IPS-15b (cell line): ENCODE data around the gene TM7SF2.
"Not testable (repeated sequence)": the region's sequence is repeated elsewhere in the genome, so short reads cannot be mapped to it uniquely, and the experiment has no call there.

Source experiments
- H3K27me3 ChIP-seq: one replicate; pipeline ENCODE4 v1.6.1; 2013; ENCODE audit warnings: low read length; ENCODE audit not compliant: control insufficient read depth, insufficient read depth
- H3K36me3 ChIP-seq: one replicate; pipeline ENCODE4 v1.6.1; 2013; ENCODE audit warnings: low read length; ENCODE audit not compliant: control insufficient read depth, insufficient read depth
- H3K4me1 ChIP-seq: one replicate; pipeline ENCODE4 v1.6.1; 2013; ENCODE audit warnings: mild to moderate bottlenecking, low read length; ENCODE audit not compliant: control insufficient read depth, insufficient read depth
- H3K4me3 ChIP-seq: one replicate; pipeline ENCODE4 v1.5.1; 2013; ENCODE audit warnings: low read depth, low read length
- H3K9ac ChIP-seq: one replicate; pipeline ENCODE4 v1.6.1; 2013; ENCODE audit warnings: low read depth, mild to moderate bottlenecking, low read length
- H3K9me3 ChIP-seq: one replicate; pipeline ENCODE4 v1.6.1; 2013; ENCODE audit warnings: mild to moderate bottlenecking, low read length; ENCODE audit not compliant: control insufficient read depth, insufficient read depth

TM7SF2 gene

DNA sequence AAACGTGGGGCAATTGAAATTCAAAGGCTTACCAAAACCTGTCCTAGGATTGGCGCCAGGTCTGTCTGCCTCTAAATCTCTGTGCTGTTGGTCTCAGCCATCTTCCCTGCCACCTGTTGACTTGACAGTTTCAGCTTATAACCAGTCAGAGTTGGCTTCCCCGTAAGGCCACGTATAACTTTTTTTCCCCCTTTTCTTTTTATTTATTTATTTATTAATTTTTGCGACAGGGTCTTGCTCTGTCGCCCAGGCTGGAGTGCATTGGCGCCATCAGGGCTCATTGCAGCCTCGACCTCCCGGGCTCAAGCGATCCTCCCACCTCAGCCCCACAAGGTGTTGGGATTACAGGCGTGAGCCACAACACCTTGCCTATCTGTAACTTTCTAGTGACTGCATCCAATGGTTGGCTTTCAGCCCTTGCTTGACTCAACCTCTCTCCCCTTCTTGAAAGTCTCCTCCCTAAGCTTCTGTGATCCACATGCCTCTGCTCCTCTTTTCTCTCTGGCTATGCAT, 24.0 kb downstream of the TM7SF2 start:
- Histone ChIP-seq H3K9ac (peak overlapping the region; percentile 67), H3K4me3 (peak overlapping the region; percentile 99), H3K36me3 (peaks cover 25% of the 10 kb centered on the region), H3K27me3 (no peaks in the 10 kb centered on the region), H3K9me3 (no peaks in the 10 kb centered on the region), H3K4me1 (peaks cover 4% of the 10 kb centered on the region)

- Histone ChIP-seq H3K9me3 (no peaks in the 10 kb centered on the region), H3K27me3 (peaks cover 3% of the 10 kb centered on the region), H3K36me3 (peaks cover 16% of the 10 kb centered on the region), H3K9ac (no peak overlapping the region), H3K4me3 (no peak overlapping the region), H3K4me1 (peaks cover 4% of the 10 kb centered on the region)
Measured at GRCh38 chr11:65136515-65137096, 24.9 kb downstream of the TM7SF2 start.

- Histone ChIP-seq H3K4me1 (no peaks in the 10 kb centered on the region), H3K9ac (no peak overlapping the region), H3K36me3 (no peaks in the 10 kb centered on the region), H3K9me3 (no peaks in the 10 kb centered on the region), H3K4me3 (no peak overlapping the region), H3K27me3 (peaks cover 3% of the 10 kb centered on the region)
Measured at GRCh38 chr11:65141896-65142494, 30.3 kb downstream of the TM7SF2 start.

DNA sequence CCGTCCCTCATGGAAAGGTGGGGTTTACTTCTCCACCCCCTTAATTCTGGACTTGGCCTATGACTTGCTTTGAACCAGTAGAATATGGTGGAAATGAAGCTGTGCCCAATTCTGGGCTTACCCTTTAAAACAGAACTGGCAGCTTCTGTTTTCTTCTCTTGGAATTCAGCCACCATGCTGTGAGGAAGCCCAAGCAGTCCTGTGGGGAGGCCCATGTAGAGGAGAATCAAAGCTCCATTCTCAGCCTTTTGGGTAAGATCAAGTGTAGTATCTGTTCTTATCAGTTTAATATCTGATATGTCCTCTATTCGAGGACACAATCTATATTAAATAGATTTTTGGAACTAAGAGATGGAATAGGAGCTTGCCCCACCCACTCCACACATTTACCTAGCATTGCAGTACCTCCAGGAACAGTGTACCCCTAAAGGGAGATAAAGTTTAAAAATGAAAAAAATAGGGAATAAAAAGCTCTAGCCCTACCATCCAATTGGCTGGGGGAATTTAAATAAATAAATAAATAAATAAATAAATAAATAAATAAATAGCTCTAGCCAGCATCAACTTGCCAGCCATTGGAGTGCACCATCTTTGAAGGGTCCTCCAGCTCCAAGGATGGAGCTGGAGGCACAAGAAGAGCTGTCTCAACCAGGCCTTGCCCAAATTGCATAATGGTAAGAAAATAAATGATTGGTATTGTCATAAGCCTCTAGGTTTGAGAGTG, 35.8 kb downstream of the TM7SF2 start:
- Histone ChIP-seq H3K4me3 (no peak overlapping the region), H3K36me3 (no peaks in the 10 kb centered on the region), H3K9ac (no peak overlapping the region), H3K27me3 (no peaks in the 10 kb centered on the region), H3K9me3 (no peaks in the 10 kb centered on the region), H3K4me1 (no peaks in the 10 kb centered on the region)

GRCh38 chr11:65148657-65149056, 37.0 kb downstream of the TM7SF2 start:
- no peak overlapping the region for H3K9ac ChIP-seq
- no peaks in the 10 kb centered on the region for H3K27me3 ChIP-seq
- H3K36me3 ChIP-seq, result no peaks in the 10 kb centered on the region
- no peaks in the 10 kb centered on the region for H3K9me3 ChIP-seq
- no peak overlapping the region for H3K4me3 ChIP-seq
- no peaks in the 10 kb centered on the region for H3K4me1 ChIP-seq

GRCh38 chr11:65150131-65150508, 38.4 kb downstream of the TM7SF2 start:
- H3K4me3 ChIP-seq, H3K27me3 ChIP-seq, H3K9me3 ChIP-seq, H3K9ac ChIP-seq, H3K36me3 ChIP-seq, H3K4me1 ChIP-seq: not testable (repeated sequence)

DNA sequence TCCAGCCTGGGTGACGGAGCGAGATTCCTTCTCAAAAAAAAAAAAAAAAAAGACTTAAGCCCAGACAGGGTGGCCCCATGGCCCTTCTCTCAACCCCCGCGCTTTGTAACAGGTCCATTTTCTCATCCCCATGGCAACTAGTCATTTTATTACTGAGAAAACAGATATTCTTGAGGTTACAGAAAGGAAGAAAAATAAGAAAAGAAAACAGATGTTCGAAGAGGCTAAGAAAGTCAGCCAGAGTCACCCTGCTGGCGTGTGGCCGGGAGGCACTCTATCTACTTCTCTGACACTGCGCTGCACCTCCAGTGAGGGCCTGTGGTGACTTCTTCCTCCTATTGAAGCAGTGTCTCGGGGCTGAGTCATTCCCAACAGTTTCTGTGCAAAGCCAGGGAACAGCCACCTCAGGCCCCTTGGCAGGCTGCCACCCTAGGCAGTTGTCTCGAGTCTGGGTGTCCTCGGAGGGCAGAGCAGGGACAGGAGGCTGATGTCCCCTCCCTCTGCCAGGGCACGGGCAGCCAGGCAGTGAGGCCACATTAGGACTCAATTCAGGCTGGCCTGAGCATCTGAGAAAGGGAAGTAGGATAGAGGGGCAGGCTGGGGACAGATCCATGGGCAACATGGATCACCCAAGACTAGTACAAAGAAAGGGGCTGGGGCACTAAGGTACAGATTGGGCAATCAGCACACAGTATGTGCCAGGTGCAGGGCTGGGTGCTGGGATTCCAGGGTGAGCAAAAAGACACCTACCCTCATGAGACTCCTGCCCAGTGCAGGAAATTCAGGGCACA, 39.0 kb downstream of the TM7SF2 start:
- Histone ChIP-seq H3K9ac (no peak overlapping the region), H3K36me3 (no peaks in the 10 kb centered on the region), H3K4me1 (no peaks in the 10 kb centered on the region), H3K9me3 (no peaks in the 10 kb centered on the region), H3K27me3 (no peaks in the 10 kb centered on the region), H3K4me3 (no peak overlapping the region)

- Histone ChIP-seq H3K9ac (no peak overlapping the region), H3K4me1 (no peaks in the 10 kb centered on the region), H3K4me3 (no peak overlapping the region), H3K36me3 (no peaks in the 10 kb centered on the region), H3K9me3 (no peaks in the 10 kb centered on the region), H3K27me3 (no peaks in the 10 kb centered on the region)
Measured at GRCh38 chr11:65151331-65151899, 39.7 kb downstream of the TM7SF2 start.

- no peak overlapping the region for H3K9ac ChIP-seq
- H3K4me1 ChIP-seq, result no peaks in the 10 kb centered on the region
- no peaks in the 10 kb centered on the region for H3K9me3 ChIP-seq
- no peaks in the 10 kb centered on the region for H3K36me3 ChIP-seq
- H3K27me3 ChIP-seq, result no peaks in the 10 kb centered on the region
- H3K4me3 ChIP-seq, result no peak overlapping the region
Measured at GRCh38 chr11:65152122-65152521, 40.5 kb downstream of the TM7SF2 start.

DNA sequence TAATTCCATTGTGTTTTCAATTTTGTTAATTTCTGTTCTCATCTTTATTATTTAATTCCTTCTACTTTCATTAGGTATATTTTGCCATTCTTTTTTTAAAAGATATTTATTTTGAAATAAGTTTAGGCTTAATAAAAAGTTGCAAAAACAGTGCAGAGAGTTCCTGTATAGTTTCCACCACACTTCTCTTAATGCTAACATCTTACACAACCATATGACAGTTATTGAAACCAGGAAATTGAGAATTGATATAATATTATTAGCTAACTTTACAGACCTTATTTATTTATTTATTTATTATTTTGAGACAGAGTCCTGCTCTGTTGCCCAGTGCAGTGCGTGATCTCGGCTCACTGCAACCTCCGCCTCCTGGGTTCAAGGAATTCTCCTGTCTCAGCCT, 44.6 kb downstream of the TM7SF2 start:
- Histone ChIP-seq H3K4me1 (no peaks in the 10 kb centered on the region), H3K9ac (no peak overlapping the region), H3K36me3 (no peaks in the 10 kb centered on the region), H3K4me3 (no peak overlapping the region), H3K9me3 (no peaks in the 10 kb centered on the region), H3K27me3 (no peaks in the 10 kb centered on the region)

DNA sequence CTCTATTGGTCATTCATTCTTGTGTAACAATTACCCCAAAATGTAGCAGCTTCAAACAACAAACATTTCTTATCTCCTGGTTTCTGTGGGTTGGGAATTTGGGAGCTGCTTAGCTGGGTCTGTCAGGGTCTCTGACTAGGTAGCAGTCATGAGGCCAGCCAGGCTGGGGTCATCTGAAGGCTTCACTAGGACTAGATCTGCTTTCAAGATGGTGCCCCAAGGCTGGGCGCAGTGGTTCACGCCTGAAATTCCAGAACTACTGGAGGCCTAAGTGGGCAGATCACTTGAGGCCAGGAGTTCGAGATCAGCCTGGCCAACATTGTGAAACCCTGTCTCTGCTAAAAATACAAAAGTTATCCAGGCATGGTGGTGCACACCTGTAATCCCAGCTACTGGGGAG, 45.3 kb downstream of the TM7SF2 start:
- Histone ChIP-seq H3K4me1 (no peaks in the 10 kb centered on the region), H3K9me3 (no peaks in the 10 kb centered on the region), H3K27me3 (no peaks in the 10 kb centered on the region), H3K36me3 (no peaks in the 10 kb centered on the region), H3K9ac (no peak overlapping the region), H3K4me3 (no peak overlapping the region)
